Lung (tissue), 12 donors: ENCODE results near the gene CPA5. TPM values are rescaled to one million over a fixed set of nuclear protein-coding genes. Genes with fewer than 3 reads are reported as not detected.

Experiments
- ATAC-seq: fragments of 200-7000 bp; cut with Tn5 transposase; one replicate; pipeline ENCODE4 v1.9.1; 2020; ENCODE audit warnings: moderate number of reproducible peaks; ENCODE audit not compliant: insufficient read depth, low FRiP score
- DNase-seq, 3 donors: peaks; one replicate each; pipeline ENCODE4 v3.0.0-alpha.2; 2013 to 2017
- H3K27ac ChIP-seq, 2 donors: one replicate each; pipeline ENCODE4 v1.5.1; 2013; ENCODE audit warnings: mild to moderate bottlenecking in 2 of 2, moderate library complexity in 2 of 2, control low read depth in 1 of 2, inconsistent platforms in 1 of 2, low read depth in 1 of 2, low read length in 1 of 2
- H3K27me3 ChIP-seq, 3 donors: one replicate each; pipeline ENCODE4 v1.5.1; 2013; ENCODE audit warnings: low read length in 2 of 3; ENCODE audit not compliant: control insufficient read depth in 3 of 3, insufficient read depth in 3 of 3
- H3K36me3 ChIP-seq, 4 donors: one replicate each; pipeline ENCODE4 v1.5.1; 2013; ENCODE audit warnings: low read length in 4 of 4, mild to moderate bottlenecking in 1 of 4, moderate library complexity in 1 of 4; ENCODE audit not compliant: control insufficient read depth in 4 of 4, insufficient read depth in 4 of 4
- H3K4me1 ChIP-seq, 5 donors: one replicate each; pipeline ENCODE4 v1.5.1; 2013; ENCODE audit warnings: low read length in 5 of 5, mild to moderate bottlenecking in 2 of 5, moderate library complexity in 1 of 5; ENCODE audit not compliant: control insufficient read depth in 5 of 5, insufficient read depth in 5 of 5
- H3K4me3 ChIP-seq: one replicate; pipeline ENCODE4 v1.5.1; 2013; ENCODE audit warnings: mild to moderate bottlenecking, control low read depth, moderate library complexity
- H3K9ac ChIP-seq, 2 donors: one replicate each; pipeline ENCODE4 v1.5.1; 2013; ENCODE audit warnings: low read length in 2 of 2, control low read depth in 1 of 2; ENCODE audit not compliant: insufficient read depth in 1 of 2
- H3K9me3 ChIP-seq, 4 donors: one replicate each; pipeline ENCODE4 v1.5.1; 2013; ENCODE audit warnings: low read length in 3 of 4, mild to moderate bottlenecking in 1 of 4, moderate library complexity in 1 of 4; ENCODE audit not compliant: control insufficient read depth in 4 of 4, insufficient read depth in 3 of 4
- WGBS, 2 donors: extraction: QIAGEN DNeasy Blood & Tissue Kit; methylation state at CpG; one replicate each; pipeline ENCODE4 v1.1.7; 2013; 5-methylcytosine and 5-hydroxymethylcytosine counted together
- polyA plus RNA-seq, 2 donors: library from polyadenylated mRNA; stranded (reverse); fragments of 200-250 nt; gene quantifications; one replicate each; pipeline ENCODE4 v1.2.1, GENCODE V29; 2013
- total RNA-seq, 2 donors: library from RNA; depleted of rRNA in 1 of 2; stranded (reverse); fragments of >200 nt in 1 of 2; gene quantifications; one replicate each; pipeline ENCODE4 v1.2.1, GENCODE V29; 2014 to 2021
- TF ChIP-seq, protein P1 (sequence below): IDR thresholded peaks from 2 replicates; pipeline ENCODE4 v1.5.1; 2012; ENCODE audit warnings: mild to moderate bottlenecking; ENCODE audit errors: control extremely low read depth, extremely low read depth
- donor health status: control.
- donor health status: control.
- donor health status: Bipolar disorder and iron deficiency.
- donor health status: healthy.
- donor health status: DM: yes; HTN: yes; CAD: no.

Gene CPA5
- total and polyA plus RNA-seq, 4 donors, result 0.08 to 0.10 TPM; not detected in 2

DNA sequence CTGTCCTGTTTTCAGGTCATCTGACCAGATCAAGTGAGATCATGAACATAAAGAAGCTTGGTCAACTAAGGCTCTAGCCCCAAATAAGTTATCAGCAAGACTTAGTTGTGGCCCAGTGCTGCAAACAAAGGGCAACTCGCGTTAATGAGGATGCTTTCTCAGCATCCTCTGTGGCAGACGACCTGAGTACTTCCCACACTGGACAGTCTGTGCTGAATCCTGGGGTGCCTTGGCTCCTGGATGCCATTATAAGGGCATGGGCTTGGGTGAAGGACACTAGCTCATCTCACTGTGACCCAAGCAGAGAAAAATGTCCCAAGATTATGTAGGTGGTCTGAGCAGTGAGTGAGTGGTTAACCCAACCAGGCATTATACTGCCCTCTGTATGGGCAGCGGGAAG lies 13.9 kb downstream of the CPA5 start:
- Histone ChIP-seq H3K27ac (no peak overlapping the region), H3K27me3 (no peaks in the 10 kb centered on the region), H3K4me1 (peaks cover 0 to 18% (median 7%) of the 10 kb centered on the region in 5 donors), H3K9ac (no peak overlapping the region), H3K36me3 (no peaks in the 10 kb centered on the region), H3K9me3 (peaks cover 0 to 11% (median 3%) of the 10 kb centered on the region in 4 donors), H3K4me3 (no peak overlapping the region)
- no peak for DNase-seq
- 92 to 95% methylated on average over 4 of the region's 4 CpGs for WGBS, 2 donors
- ATAC-seq, result no peak
- TF ChIP-seq, protein P1, sequence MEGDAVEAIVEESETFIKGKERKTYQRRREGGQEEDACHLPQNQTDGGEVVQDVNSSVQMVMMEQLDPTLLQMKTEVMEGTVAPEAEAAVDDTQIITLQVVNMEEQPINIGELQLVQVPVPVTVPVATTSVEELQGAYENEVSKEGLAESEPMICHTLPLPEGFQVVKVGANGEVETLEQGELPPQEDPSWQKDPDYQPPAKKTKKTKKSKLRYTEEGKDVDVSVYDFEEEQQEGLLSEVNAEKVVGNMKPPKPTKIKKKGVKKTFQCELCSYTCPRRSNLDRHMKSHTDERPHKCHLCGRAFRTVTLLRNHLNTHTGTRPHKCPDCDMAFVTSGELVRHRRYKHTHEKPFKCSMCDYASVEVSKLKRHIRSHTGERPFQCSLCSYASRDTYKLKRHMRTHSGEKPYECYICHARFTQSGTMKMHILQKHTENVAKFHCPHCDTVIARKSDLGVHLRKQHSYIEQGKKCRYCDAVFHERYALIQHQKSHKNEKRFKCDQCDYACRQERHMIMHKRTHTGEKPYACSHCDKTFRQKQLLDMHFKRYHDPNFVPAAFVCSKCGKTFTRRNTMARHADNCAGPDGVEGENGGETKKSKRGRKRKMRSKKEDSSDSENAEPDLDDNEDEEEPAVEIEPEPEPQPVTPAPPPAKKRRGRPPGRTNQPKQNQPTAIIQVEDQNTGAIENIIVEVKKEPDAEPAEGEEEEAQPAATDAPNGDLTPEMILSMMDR, result no peak

DNA sequence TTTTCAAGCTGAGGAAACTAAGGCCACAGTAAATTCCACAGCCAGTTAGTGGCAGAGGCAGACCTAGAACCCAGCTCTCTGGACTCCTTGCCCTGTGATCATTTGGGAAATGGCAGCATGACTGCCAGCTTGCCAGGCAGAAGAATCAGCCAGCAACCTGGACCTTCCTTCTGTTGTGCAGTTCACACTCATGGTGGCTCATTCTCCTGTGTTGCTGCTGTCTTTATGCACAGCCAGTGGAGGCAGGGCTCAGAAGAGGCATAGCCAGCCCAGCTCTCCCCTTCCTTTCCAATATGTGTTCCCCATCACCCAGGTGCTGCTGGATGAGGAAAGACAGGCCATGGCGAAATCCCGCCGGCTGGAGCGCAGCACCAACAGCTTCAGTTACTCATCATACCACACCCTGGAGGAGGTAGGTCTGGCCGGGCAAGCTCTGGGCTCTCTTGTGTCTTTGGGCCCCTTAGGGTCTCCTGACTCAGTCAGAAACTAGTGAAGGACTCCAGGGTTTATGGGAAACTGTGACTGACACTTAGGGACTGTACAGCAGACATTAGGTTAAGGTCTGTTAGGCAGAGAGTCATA lies 14.8 kb downstream of the CPA5 start:
- Histone ChIP-seq H3K27ac (no peak overlapping the region), H3K4me1 (peaks cover 0 to 15% (median 7%) of the 10 kb centered on the region in 5 donors), H3K9me3 (peaks cover 0 to 11% (median 3%) of the 10 kb centered on the region in 4 donors), H3K36me3 (no peaks in the 10 kb centered on the region), H3K27me3 (no peaks in the 10 kb centered on the region), H3K4me3 (no peak overlapping the region), H3K9ac (no peak overlapping the region)
- TF ChIP-seq, protein P1, result no peak
- ATAC-seq (no peak), DNase-seq (no peak)
- 94 to 96% methylated on average over 5 of the region's 5 CpGs for WGBS, 2 donors

DNA sequence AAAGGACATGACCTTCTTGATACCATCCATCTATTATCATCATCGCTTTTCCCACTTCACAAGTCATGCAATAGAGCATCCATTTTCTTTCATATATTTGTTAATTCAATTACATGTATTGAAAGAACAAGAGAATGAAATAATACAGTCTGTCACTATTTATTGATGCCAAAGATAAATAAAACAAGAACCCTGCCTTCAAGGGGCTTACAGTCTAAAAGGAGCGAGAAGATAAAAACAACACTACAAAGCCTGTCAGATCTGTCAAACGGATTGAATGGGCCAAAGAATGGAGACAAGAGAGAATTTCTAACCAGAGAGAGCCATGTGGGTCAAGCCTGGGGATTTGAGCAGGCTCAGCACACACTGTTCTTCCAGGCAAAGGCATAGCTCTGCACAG lies 15.9 kb downstream of the CPA5 start:
- ATAC-seq, result no peak
- Histone ChIP-seq H3K4me1 (peaks cover 0 to 15% (median 7%) of the 10 kb centered on the region in 5 donors), H3K9me3 (peaks cover 0 to 11% (median 3%) of the 10 kb centered on the region in 4 donors), H3K9ac (no peak overlapping the region), H3K27me3 (no peaks in the 10 kb centered on the region), H3K4me3 (no peak overlapping the region), H3K27ac (no peak overlapping the region), H3K36me3 (no peaks in the 10 kb centered on the region)
- 94% methylated on average over 3 of the region's 3 CpGs for WGBS, 2 donors
- TF ChIP-seq, protein P1, result no peak
- peak in 1 of 3 donors; percentile 4 for DNase-seq

DNA sequence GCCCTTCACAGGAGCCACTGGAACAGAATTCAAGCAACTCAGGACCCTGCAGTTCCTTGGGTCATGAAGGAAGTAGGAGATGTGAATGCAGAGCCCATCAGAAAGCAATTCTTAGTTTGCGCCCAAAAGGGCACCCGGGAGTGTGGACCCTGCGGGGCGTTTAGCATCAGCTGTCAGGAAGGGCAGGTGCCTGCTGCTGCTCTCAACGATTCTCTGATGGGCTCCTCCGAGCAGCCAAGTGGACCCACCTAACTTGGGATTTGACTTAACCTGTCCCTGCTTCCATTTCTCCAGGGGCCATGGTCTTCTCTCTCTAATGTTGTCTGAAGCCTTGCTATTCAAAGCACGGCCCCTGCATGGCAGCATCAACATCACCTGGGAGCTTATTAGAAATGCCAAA lies 17.1 kb downstream of the CPA5 start:
- Histone ChIP-seq H3K27me3 (no peaks in the 10 kb centered on the region), H3K9ac (no peak overlapping the region), H3K36me3 (no peaks in the 10 kb centered on the region), H3K27ac (no peak overlapping the region), H3K9me3 (peaks cover 0 to 11% (median 3%) of the 10 kb centered on the region in 4 donors), H3K4me3 (no peak overlapping the region), H3K4me1 (peaks cover 0 to 4% (median 2%) of the 10 kb centered on the region in 5 donors)
- WGBS, 2 donors, result 95% methylated on average over 7 of the region's 7 CpGs
- TF ChIP-seq, protein P1, result no peak
- DNase-seq (no peak), ATAC-seq (no peak)
